HG03342 (cell line): Measurements from ENCODE around the gene EMP2.
"Not testable (repeated sequence)": the region's sequence is repeated elsewhere in the genome, so short reads cannot be mapped to it uniquely, and the experiment has no call there.

ENCODE experiments used
- ATAC-seq: cut with Tn5 transposase; IDR thresholded peaks from one replicate; pipeline ENCODE4 v1.9.1; 2021; ENCODE audit warnings: mild to moderate bottlenecking, moderate library complexity; ENCODE audit not compliant: unreplicated experiment

The EMP2 gene

DNA sequence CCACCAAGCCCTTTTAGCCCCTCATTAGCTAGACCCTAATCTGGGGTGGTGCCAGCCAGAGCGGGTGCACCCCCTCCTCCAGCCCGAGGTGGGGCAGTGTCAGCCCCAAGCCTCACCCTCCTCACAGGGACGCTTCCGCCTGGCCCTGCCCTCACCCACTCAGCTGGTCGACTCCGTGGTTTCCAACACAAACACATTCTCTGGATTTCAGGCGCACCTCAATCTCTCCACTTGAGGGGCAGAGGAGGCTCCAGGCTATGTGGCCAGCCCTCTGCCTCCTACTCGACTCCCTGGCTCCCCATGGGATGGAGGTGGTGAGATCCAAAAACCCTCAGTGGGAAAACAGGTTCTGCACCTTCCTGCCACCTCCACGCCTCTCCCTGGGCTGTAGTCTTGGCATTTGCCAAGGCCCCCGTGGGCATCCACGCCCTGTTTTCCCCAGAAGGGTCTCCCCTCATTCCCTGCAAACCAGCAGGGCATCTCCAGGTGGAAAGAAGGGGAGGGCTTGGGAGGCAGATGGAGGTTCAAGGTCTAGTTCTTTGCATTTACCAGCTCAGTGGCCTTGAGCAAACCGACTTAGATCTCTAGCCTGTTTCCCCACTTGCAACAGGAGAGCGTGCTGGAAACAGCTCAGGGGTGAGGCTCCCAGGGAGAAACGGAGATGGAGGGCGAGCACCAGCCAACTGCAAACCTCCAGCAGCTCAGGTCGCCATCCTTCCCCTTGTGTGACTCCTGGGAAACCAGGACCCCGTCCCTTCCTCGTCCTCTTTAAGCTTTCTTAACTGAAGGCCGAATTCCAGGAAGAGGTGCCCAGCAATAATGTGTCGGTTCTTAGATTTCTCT lies 1.7 kb downstream of the EMP2 start:
- no peak for ATAC-seq

DNA sequence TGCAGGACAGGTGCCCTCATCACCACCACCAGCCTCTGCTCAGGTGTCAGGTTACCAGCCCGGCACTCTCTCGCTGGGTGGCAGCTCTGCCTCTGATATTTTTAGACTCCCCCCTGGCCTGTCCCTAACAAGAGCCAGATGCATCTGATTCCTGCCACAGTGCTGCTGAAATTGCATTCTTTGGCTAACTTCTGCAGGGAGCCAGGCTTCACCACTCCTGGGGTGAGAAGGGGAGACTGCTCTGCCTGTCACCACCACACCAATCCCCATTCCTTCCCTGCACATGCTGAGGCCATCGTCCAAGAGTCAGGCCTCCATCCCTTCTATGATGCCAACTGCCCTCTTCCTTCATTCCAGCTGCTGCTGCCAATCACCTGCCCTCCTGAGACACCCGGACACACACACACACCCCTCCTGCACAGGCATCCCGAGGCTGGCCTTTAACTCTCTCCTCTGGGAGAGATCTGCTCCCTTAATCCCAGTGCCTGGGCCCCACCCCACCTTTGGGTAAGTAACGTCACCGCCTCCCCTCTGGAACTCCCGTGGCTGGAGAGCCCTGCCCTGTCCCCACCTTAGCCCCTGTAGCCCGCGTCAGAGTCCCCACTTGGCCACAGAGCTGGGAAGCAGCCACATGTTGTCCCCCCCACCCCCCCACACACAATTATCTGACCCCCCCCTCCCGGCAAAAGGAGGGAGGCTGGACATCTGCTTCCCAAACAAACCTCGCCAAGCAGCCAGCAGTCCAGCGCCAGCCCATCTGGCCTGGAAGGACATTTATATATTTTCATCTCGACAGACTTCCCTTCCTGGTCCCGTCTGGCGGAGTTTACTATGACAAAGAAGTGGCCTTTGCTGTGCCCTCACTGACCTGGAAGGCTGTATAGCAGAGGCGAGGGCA lies 2.8 kb downstream of the EMP2 start:
- no peak for ATAC-seq

DNA sequence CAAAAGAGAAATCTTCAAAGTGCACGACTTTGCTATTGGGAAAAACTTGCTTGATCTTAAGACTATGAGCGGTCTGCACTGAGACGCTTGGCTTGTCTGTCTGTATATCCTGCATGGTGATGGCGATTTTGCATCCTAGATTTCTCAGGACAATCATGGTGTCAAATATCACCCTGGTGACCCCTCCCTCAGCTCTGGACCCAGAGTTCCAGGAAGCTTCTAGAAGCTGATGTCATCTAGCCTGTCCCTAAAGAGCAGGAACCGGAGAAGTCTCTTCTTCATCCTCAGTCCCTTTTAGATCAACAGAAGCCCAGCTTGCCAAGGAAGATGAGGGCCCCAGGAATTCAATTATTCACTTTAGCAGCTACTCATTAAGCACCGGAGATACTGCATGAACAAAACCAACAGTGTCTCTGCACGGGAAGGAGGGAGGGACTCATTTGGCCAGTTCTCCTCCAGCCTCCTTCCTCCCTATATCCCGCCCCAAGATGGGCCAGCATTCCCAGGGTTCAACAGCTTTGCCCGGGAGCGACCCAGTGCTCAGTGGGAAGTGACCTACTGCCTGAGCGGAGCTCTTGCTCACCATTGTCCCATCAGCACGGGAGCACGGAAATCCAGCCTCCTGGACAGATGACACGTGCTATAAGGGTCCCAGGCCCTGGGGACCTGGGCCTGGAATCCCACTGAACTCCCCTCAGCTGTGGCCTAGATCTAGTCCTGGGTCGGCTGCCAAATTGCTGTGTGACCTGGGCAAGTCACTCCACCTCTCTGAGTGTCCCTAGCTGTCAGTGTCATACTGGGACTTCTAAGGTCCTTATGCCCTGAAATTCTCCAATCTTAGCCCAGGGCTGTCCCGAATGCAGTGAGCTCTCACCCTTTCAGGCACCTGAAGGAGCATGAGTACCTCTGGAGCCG lies 3.8 kb downstream of the EMP2 start:
- no peak for ATAC-seq

DNA sequence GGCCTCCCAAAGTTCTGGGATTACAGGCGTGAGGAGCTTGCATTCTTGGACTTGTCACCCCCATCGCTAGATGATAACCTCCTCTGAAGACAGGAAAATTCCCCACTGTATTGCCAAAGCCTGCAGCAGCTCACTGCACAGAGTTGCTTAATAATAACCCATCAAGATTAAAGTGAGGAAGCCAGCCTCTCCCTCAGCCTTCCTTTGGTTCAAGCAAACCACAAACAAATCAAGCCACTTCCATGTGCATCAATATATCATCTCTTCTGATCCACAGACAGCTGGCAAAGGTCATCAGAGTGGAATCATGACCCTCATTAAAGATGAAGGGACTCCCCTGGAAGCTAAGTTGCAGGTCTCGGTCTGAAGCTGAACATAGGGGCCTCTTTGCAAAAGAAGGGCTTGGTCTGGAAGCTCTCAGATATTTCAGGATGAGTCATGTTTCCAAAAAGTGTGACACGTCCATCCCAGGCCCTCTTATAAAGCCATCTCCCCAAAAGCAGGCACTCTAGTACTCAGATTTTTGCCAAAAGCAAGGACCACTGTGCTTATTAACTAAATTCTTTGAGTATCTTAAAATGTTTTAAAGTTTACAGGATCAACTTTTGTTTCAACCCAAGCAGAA lies 4.8 kb downstream of the EMP2 start:
- ATAC-seq, result no peak

DNA sequence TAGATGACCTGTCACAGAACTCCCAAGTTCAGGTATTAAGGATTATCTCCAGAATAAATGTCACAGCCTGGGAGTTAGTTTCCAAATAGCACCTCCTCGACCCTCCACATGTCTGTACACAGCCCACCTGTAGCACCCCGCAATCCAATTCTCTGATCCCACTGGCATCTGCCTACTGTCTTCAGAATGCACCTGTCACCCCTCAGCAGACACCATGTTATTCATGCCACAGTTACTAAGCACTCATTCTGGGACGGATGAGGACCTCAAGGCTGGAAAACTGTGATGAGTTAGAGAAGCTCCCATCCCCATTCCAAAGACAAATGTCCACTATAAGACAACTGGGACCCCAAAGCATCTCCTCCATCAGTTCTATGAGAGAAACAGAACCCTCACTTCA lies 7.8 kb downstream of the EMP2 start:
- no peak for ATAC-seq

DNA sequence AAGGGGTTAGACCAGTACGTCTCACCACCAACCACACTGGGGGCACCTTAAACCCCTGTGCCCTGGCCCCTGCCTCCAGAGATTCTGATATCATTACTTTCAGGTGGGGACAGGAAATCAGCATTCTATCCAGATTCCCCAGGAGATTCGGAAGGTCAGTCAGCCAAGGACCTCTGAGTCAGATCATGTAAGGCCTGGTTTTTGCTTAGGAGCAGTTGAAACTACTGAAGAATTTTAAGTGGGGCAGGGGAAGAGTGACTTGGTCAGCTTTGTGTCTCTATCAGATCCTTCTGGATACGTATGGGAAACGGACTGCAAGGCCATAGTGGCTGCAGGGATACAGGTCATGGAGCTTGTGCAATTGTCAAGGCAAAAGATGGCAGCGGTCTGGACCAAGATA lies 9.0 kb downstream of the EMP2 start:
- no peak for ATAC-seq

DNA sequence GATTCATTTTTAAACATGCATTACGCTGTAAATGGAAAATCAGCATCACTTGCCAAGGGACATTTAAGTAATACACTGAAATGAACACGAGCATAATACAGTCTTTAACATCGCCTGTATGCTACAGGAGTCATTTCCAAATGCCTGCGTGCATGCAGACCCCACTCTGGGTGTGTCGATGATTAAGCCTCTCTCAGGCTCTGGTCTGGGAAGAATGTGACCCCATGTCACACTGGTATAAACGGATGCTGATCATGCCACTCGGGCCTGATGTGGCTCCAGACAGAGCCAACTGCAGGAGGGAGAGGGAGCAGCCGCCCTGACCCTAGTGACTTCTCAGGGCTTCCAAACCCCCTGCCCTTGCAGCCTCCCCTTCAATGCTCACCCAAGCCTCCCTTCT lies 10.8 kb downstream of the EMP2 start:
- ATAC-seq, result no peak

- no peak for ATAC-seq
Observed at GRCh38 chr16:10566613-10567012, 13.8 kb downstream of the EMP2 start.

GRCh38 chr16:10565167-10565566 lies 15.2 kb downstream of the EMP2 start:
- no peak for ATAC-seq

DNA sequence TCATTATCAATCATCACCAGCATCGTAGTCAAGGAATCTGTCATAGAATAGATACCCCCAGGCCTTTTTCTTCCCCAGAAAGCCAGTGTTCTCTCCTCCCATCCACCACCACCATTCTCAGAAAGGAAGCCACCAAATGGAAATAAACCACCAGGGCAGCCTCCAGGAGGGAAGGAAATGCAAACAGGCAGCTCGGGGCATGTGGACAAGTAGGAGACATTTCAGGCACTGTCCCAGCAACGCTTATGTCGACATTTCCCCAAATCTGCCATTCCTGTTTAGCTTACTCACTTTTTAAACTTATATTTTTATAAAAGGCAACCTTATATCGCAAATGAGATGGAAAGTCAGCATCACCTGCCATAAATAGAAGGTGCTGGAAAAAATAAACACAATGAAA lies 15.8 kb downstream of the EMP2 start:
- no peak for ATAC-seq

DNA sequence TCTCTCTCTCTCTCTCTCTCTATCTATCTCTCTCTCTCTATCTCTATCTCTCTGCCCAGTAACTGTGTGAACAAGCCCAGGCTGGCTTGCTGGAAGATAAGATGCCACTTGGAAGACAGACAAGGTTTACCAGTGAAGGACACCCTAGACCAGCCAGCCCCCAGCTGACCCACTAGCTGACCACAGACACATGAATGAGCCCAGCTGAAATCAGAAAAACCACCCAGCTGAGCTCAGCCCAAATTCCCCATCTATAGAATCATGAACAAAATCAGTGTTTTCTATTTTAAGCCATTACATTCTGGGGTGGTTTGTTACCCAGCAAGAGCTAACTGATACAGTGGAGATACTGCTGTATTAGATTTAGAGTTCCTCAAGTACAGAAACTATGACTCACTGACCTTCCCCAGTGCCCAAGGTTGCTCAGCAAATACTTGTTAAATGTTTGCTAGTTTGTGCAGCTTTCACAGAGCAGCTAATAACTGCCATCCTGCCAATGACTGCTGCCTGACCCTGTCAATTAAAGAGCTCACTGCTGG lies 18.0 kb downstream of the EMP2 start:
- ATAC-seq, result no peak

GRCh38 chr16:10561425-10561824 lies 19.0 kb downstream of the EMP2 start:
- ATAC-seq, result no peak

DNA sequence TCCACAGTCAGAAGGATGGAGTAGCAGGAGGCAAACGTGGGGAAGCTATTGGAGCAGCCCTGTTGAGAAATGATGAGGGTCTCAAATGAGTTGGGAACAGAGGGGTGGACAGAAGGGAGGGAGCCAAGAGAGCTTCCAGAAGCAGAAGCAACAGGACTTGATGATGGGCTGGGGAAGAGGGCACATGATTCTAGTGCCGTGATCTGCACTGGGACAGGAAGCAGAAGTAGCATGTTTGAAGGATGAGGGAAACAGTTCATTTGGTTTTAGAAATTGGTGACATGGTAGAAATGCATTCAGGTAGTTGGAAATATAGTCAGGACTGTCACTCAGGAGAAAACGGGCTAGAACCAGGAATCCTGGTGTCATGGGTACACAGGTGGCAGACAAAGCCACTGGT lies 19.4 kb downstream of the EMP2 start:
- ATAC-seq, result no peak

DNA sequence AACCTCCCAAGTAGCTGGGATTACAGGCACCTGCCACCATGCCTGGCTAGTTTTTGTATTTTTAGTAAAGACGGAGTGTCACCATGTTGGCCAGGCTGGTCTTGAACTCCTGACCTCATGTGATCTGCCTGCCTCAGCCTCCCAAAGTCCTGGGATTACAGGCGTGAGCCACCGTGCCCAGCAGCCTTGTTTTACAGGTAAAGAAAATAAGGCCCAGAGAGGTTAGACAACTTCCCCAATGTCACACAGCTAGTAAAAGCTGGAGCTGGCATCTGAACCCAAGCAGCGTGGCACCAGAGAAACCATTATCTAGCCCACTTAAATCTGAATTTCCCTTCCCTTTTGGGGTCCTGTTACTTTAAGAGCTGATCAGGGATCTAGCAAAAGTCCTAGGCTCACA lies 20.6 kb downstream of the EMP2 start:
- ATAC-seq, result not testable (repeated sequence)

DNA sequence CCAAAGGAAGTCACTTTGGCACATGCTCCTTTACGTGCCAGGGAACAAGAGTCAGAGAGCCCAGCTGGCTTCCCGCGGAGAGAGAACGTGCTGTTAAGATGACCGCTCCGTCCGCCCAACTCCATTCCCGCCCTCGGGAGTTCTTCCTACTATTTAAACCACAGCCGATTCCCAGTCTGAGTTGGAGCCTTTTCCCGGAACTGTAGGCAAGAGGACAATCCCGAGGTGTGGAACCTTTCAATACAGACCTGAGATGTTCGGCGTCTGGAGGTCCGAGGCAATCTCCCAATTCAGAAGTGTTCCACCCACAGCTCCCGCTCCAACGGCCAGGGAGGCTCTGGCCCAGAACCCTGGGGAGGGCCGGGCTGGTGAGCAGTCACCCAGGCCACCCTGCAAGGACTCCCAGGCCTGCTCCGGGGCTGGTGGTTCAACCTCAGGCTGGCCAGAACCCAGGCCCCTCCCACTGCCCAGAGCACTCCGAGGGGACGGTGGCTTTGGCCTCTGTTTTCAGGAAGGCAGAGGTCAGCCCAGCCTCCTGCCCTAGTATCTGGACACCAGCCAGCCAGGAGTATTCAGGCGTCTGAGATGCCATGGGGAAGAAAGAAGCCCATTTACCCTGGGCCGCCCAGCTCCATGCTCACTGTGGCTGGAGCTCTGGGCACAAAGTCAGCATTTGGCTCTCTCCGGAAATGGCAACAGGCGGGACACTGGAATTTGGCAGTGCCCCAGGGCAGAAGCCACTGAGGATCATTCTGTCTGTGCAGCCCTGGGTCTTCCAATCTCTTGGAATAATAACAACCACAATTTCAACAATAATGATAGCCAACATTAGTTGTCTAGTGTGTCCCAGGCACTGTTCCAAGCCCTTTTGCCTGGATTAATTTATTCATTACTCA lies 21.4 kb downstream of the EMP2 start:
- no peak for ATAC-seq

DNA sequence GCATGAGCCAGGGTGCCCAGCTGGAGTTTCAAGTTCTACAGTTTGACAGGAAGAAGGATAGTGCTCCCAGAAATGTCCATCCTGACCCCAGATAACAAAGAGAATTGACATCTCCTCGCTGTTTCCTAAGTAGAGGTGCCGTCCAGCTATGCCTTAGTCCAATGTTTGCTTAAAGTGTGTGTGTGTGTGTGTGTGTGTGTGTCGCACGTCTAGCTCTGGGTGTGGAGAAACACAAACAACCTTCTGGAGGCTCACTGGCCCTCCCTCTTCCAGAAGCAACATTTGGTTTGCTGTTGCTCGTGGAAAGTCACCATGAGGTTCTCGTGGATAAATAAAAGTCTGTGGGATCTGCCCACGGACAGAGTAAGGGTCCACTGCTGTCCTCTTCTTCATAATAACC lies 22.1 kb downstream of the EMP2 start:
- no peak for ATAC-seq

DNA sequence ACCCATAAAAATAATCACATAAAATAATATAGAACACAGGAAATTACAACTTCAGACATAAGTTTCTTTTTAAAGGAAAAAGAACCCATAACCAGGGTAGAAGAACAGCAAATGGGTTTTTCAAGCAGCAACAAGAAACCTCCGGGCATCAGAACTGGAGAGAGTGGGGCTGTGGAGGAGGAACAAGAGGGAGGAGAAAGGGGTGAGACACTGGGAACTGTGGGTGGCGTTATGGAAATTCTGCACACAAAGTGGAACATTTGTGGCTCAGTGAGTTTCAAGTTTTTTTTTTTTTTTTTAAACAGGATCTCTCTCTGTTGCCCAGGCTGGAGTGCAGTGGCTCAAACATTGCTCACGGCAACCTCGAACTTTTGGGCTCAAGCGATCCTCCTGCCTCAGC lies 22.6 kb downstream of the EMP2 start:
- ATAC-seq, result no peak

- no peak for ATAC-seq
Observed at GRCh38 chr16:10556236-10556635, 24.2 kb downstream of the EMP2 start.

- peak; percentile 56 for ATAC-seq
Observed at GRCh38 chr16:10554569-10554968, 25.8 kb downstream of the EMP2 start.
